MM.1S (cell line): Measurements from ENCODE around the gene GPATCH8.

Experiments
- EZH2 ChIP-seq: fragments of 300-600 bp; sonication (generic); optimal IDR thresholded peaks from 2 replicates; pipeline ENCODE3; 2017; ENCODE audit warnings: low read depth, mild to moderate bottlenecking, antibody characterized with exemption, low read length, mixed read lengths
- TF ChIP-seq, protein P1 (sequence below): fragments of 300-600 bp; sonication (generic); IDR thresholded peaks from 2 replicates; pipeline ENCODE4 v1.5.1; 2016; ENCODE audit warnings: antibody characterized with exemption, low read length, mixed read lengths

- no peak for TF ChIP-seq EZH2
- TF ChIP-seq, protein P1, sequence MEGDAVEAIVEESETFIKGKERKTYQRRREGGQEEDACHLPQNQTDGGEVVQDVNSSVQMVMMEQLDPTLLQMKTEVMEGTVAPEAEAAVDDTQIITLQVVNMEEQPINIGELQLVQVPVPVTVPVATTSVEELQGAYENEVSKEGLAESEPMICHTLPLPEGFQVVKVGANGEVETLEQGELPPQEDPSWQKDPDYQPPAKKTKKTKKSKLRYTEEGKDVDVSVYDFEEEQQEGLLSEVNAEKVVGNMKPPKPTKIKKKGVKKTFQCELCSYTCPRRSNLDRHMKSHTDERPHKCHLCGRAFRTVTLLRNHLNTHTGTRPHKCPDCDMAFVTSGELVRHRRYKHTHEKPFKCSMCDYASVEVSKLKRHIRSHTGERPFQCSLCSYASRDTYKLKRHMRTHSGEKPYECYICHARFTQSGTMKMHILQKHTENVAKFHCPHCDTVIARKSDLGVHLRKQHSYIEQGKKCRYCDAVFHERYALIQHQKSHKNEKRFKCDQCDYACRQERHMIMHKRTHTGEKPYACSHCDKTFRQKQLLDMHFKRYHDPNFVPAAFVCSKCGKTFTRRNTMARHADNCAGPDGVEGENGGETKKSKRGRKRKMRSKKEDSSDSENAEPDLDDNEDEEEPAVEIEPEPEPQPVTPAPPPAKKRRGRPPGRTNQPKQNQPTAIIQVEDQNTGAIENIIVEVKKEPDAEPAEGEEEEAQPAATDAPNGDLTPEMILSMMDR: no peak
Measured at GRCh38 chr17:44502598-44503146, 534 bp downstream of the GPATCH8 start.
